CD4-positive, alpha-beta T cell treated with Interleukin-6 for 4 hours (primary cell): ENCODE measurements around the gene LZTS2.

ENCODE experiments used
- DNase-seq: peaks from one replicate; pipeline ENCODE4 v3.0.0-alpha.2; 2020; ENCODE audit warnings: mixed read lengths

The LZTS2 gene

GRCh38 chr10:100978901-100979195 lies 20.8 kb upstream of the LZTS2 start:
- no peak for DNase-seq

GRCh38 chr10:100979791-100980272 lies 19.8 kb upstream of the LZTS2 start:
- no peak for DNase-seq

DNA sequence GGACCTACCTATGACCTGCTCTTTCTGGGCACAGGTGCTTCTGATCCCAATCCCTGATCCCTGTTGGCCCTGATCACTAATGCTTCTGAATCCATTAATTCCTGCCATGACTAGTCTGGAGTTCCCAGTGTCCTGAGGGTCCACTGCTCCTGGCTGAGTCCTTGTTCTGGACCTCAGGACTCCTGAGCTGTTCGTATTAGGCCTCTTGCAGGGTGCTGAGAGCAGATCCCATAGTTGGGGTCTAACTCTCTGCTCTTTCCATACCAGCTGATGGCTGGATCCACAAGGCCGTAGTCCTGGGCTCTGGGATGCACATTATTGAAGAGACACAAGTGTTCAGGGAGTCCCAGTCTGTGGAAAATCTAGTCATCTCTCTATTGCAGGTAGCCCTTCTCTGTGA lies 19.3 kb upstream of the LZTS2 start:
- no peak for DNase-seq

DNA sequence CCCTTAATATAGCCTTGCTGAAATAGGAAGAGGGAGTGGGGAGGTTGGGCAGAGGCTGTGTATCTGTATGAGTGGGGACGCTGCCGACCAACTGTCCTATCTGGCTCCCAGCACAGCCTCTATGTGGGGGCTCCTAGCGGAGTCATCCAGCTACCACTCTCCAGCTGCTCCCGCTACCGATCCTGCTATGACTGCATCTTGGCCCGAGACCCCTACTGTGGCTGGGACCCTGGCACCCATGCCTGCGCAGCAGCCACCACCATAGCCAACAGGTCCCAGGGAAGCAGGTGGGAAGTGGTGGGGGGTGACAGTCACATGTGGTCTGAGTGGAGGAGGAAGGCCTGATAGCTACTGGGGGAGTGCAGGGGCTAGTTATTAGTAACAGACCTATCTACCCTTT lies 18.9 kb upstream of the LZTS2 start:
- DNase-seq: no peak

DNA sequence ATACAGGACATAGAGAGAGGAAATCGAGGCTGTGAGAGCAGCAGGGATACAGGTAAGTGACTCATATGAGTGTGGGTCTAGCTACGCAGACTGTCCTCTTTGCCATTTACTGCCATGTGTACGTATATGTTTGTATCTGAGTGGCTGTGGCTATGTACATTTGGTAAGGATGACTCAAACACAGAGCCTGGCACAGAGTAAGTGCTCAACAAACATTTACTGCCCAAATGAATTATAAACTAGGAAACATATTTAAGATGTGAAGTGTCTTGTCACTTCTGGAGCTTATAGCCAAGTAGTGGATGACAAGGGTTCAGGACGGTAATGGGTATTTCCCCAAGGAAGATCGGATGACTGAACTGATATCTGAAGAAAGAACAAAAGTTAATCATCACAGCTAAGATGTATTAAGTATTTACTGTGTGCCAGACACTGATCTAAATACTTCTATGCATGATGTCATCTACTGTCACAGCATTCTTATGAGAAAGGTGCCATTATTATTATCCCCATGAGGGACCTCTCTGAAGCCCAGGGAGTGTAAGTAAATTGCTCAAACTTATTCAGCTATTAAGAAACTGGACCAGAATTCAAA lies 18.3 kb upstream of the LZTS2 start:
- no peak for DNase-seq

- no peak for DNase-seq
Measured at GRCh38 chr10:100982916-100983830, 16.4 kb upstream of the LZTS2 start.

GRCh38 chr10:100983868-100984671 lies 15.5 kb upstream of the LZTS2 start:
- DNase-seq: no peak

DNA sequence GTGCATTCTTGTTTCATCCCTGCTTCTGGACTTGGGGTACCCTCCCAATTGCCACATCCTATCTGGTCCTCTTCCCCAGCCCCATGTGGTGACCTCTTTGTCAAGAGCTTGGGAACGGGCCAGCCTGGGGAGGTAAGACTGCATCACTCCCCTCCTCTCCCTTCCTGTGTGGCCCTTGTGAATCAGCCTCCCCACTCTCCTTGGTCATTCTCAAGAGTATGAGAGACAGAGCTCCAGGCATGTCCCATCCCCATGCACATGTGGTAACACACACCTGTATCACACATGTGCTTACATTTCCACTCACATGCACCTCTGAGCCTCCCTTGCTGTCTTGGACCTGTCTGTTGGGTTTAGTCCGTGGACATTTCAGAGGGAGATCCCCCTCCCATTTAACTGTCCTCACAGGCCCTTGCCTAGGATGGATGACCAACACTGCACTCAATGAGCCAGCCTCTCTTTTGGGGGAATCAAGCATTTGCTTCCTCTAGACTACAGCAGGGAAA lies 14.9 kb upstream of the LZTS2 start:
- DNase-seq: no peak

GRCh38 chr10:100985336-100985735 lies 14.3 kb upstream of the LZTS2 start:
- no peak for DNase-seq

DNA sequence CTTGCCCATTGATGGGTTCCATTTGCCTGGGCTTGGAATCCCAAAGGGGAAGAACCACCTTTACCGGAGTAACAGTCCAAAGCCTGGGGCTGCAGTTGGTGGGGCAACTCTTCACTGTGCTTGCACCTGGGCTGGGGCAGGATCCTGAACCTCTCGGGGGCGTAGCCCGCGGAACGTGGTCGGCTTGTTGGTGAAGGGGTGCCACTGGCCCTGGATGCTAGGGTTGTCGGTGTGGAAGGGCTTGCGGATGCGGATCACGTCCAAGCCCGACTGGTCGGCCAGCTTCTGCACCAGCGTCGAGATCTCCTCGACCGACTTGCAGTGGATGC lies 13.0 kb upstream of the LZTS2 start:
- no peak for DNase-seq

GRCh38 chr10:100986952-100987684 lies 12.5 kb upstream of the LZTS2 start, which contains the start of the genes MRPL43 and TWNK:
Gene MRPL43 (minus strand): TSS chr10:100987497. CDS start chr10:100987443, 54 bp downstream.
Gene TWNK (plus strand): TSS chr10:100987543. CDS start chr10:100988211, 668 bp downstream.
- peak; percentile 88 for DNase-seq

- no peak for DNase-seq
Measured at GRCh38 chr10:100987685-100988049, 11.9 kb upstream of the LZTS2 start.

DNA sequence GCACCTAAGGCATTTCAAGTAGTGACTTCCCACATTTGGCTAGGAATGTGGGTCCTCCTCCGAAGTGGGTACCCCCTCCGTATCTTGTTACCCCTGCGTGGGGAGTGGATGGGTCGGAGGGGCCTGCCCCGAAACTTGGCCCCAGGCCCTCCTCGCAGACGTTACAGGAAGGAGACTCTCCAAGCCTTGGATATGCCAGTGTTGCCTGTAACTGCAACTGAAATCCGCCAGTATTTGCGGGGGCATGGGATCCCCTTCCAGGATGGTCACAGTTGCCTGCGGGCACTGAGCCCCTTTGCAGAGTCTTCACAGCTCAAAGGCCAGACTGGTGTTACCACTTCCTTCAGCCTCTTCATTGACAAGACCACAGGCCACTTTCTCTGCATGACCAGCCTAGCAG lies 11.4 kb upstream of the LZTS2 start:
- DNase-seq: no peak

DNA sequence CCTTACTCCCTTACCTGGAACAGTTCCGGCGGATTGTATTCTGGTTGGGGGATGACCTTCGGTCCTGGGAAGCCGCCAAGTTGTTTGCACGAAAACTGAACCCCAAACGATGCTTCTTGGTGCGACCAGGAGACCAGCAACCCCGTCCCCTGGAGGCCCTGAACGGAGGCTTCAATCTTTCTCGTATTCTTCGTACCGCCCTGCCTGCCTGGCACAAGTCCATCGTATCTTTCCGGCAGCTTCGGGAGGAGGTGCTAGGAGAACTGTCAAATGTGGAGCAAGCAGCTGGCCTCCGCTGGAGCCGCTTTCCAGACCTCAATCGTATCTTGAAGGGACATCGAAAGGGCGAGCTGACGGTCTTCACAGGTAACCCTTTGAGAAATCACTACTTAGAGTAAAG lies 10.5 kb upstream of the LZTS2 start:
- DNase-seq: no peak

- no peak for DNase-seq
Measured at GRCh38 chr10:100993986-100994708, 5.5 kb upstream of the LZTS2 start.

- no peak for DNase-seq
Measured at GRCh38 chr10:100995181-100995580, 4.4 kb upstream of the LZTS2 start.

- peak; percentile 52 for DNase-seq
Measured at GRCh38 chr10:100996678-100997359, 2.8 kb upstream of the LZTS2 start.

DNA sequence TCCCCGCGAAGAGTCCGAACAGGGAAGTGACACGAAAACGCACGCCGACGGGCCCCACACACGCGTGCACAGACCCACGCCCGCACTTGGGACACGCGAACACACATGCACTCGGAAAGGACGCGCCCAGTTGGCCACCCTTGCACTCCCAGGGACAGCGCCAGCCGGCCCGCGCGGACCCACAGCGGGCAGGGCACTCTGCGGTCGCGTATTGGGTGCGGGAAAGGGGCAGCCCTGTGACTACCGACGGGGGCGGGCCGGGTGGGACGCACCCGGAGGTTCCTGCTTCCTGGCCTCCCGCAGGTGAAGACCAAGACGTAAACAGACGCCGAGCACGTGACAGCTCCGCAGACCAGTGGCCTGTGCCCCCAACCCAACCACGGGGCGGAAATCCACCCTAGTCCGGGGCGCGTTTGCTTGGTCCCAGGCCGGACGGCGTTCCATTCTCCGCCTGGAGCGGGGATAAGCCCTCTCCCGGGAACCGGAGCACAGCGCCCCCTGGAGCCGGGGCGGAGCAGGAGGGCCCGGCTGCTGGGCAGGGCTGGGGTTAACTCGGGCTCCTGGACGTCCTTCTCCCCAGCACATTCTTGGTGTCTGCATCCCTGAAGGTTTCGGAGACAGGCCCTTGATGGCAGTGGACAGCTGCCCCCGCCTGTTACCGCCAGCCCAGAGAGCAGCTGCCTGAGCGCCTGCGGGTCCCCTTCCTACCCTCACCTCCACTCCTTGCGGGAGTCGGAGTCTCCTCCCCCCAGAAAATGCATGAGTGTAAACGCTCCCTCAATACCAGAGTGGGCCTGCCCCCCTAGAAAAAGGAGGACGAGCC lies 2.0 kb upstream of the LZTS2 start:
- DNase-seq: peak; percentile 73

DNA sequence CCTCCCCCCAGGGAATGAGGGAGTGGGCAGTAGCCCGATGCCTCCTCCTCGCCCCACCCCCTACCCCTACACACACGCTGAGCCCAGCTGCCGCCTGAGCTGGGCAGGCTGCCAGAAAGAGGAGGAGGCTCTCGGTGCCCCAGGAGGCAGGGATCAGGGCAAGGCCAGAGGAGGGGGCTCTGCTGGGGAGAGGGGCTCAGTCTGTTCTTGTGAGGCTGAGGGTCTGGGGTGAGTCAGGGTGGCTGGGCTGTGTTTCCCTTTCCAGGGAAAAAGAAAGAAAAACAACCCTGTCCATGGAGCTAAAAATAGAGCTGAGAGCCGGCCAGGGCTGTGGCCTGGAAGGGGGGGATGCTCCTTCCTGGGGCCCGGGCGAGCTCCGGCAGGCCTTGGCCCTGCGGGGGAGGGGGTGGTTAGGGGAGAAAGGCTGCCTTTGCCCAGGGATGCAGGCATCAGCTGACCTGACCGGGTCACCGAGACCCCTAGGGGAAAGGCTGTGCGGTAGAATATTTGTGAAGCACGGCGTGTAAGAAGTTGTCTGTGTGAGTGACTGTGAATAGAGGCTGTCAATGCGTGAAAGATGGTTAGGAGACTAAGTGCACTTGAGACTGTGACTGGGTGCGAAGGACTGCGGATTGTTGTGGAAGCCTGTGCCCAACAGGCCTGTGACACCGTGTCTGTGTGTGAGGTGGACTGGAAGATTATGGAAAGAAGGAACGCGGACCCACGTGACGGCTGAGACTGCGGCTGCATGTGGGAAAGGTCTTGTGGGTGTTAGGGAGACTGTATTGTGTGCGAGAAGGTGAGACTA lies 1.2 kb upstream of the LZTS2 start:
- peak; percentile 80 for DNase-seq
